Kidney glomerular epithelial cell (primary cell): ENCODE measurements around the gene CHIT1.

ENCODE experiments used
- DNase-seq: peaks from one replicate; lab custom pipeline; 2025; lab: John Stamatoyannopoulos, UW

The CHIT1 gene

GRCh38 chr1:203174324-203174985, 55.0 kb downstream of the CHIT1 start:
- DNase-seq = no peak

GRCh38 chr1:203173566-203173965, 55.9 kb downstream of the CHIT1 start:
- no peak for DNase-seq

GRCh38 chr1:203173011-203173555, 56.4 kb downstream of the CHIT1 start:
- DNase-seq = no peak

DNA sequence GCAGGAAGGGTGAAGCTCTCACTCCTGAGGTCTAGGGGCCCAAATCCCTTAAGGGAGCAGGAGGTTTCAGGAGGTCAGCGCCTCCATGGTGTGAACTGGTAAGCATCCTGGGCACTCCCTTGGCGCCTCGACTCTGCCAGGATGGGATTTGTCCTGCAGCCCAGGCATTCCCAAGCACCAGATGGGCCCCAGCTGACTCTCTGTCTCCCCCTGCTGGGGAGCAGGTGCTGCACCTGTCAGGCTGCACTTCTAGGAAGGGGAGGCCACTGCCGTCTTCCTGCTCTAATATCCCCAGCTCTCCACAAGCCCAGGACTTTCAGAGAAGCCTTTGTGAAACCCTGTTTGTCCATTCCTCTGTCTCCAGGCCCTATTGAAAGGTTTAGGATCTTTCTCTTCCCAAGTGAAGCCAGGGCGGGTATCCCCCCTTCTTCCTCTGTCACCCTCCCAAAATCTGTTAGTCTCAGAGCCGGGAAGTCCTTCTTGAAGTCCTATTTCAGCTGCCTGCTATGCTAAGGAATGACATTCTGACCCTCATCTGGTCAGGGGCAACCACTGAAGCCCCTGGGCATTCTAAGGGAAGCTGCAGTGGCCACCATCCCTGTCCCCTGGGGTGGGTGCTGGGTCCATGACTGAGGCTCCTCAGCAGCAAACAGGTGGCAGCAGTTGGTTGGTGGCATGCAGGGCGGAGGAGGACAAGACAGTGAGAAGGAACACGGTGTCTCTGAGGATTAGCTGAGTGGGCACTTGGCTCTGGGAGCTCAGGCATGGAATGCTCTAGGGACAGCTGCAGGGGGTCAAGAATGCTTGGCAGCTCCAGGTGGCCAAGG, 57.1 kb downstream of the CHIT1 start:
- DNase-seq = peak; percentile 17

DNA sequence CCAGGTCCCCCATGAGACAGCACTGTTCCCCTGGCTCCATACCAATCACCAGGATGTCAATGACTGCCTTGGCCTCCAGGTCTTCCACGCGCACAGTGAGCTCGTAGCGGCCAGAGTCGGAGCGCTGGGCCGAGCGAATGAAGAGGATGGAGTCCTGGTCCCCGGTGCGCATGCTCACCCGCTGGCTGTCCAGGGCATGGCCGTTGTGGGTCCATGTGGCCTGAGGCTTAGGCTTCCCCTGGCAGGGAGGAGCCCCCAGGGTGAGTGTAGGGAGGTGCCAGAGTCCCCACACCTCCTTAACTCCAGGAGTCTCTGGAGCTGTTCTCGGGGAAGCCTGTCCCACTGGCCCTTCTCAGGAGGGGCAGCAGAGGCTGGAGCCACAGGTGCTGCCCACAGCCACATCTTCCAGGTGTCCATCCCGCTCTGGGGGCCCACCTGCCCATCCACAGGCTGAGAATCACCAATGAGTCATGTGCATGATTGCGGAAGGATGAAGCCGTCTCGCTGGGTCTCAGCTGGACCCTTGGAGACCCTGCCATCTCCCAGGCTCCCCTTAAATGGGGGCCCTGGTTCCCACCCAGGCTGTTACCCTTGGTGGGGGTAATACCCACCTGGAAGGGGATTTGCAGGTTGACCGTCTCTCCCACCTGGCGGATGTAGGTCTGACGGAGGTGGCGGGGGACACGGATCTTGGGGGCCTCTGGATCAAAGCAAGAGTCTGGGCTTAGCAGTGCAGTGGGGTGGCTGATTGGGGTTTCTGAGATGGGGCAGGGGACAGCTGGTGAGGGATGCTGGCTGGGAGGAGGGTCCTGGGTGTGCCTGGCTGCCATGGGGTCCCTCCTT, 57.9 kb downstream of the CHIT1 start:
- DNase-seq = no peak

DNA sequence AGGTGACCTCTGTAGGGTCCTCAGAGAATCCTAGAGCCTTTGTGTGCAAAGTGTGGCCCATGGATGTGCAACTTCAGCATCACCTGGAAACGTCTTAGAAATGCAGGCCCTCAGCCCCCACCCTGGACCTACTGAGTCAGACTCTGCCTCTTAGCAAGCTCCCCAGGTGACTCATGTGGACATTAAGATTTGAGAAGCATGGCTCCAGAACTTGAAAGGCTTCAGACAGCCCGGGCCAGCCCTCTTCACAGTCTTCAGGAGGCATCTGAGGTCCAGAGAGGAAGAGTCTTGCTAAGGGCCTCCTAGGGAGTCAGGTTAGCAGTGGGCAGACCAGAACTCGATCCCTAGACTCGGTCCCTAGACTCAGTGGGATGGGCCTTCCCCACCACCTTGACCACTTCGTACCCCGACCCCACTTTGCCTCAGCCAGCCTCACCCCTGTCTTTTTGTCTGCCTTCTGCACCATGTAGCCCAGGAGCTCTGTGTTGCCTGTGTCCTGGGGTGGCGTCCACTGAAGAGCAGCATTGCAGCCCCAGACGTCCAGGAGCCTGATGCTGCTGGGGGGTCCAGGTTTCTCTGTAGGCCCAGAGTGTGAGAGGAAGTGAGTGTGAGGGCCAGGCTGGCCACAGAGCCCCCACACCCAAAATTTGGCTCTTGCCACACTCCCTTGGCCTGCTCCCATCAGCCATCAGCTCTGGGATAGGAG, 58.7 kb downstream of the CHIT1 start:
- no peak for DNase-seq

DNA sequence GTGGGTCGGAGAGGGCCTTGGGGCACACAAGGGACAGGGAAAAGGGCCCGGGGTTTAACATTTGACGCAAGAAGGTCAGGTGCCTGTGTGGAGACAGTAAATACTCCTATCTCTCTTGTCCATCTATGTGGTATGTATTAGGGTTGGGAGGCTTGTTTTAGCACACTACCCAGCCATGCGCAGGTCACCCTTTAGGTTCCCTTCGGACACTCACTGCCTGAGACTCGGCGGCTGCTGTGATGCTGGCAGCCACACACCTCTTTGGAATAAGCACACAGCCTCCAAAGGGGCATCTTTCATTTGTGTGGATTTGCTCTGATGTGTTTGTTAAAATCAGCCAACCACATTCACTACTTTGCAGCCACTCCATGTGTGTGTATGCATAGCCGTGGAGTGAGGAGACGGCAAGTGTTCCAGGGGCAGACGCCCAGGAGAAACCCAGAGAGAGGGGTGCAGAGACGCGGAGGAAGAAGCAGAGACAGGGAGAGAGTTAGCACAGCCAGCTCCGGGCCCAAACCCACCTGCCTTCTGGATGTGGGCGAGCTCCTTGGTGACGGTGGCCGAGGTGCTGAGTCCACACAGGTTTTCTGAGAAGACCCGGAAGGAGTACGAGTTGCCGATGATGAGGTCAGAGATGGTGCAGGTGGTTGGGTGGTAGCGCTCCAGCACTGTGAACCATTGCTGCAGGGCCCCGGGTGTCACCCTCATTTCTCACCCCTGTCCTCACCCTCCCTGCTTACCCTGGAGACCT, 59.5 kb downstream of the CHIT1 start:
- DNase-seq = no peak

GRCh38 chr1:203168991-203169390, 60.5 kb downstream of the CHIT1 start:
- no peak for DNase-seq

DNA sequence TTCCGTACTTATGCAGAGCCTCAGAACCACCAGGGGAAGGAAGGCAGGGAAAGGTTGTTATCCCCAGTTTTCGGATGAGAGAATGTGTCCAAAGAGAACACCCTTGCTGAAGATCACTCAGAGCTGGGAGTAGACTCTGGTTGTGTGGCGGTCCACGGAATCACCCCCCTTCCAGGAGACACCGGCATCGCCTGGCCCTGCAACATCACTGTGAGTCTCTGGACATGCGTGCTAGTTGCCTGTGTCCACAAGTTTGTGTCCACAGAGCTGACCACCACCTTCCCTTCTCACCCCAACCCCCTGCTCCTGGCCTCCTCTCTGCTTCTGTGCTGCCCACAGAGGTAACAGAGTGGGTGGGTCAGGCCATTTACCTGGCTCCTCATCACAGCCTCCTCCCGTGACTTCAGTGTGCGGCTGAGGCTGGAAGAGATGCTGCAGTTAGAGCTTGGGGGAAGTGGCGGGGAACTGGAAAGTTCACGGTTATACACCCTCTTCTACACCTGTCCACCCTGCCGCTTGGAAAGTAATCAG, 61.2 kb downstream of the CHIT1 start:
- DNase-seq = no peak

DNA sequence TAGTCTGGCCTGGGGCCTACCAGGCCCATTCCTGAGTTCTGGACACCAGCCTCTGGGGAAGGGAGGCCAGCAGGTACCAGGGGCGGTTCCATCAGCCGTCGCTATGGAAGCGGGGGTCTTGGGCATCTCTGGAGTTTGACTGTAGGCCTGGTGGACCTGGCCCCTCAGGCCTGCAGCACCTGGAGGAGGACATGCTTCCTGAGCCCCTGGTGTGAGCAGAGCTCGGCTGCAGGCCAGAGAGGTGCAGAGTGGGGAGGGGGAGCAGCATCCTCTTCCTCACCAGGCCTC, 61.6 kb downstream of the CHIT1 start:
- no peak for DNase-seq

- DNase-seq = no peak
Observed at GRCh38 chr1:203167026-203167912, 62.2 kb downstream of the CHIT1 start.

DNA sequence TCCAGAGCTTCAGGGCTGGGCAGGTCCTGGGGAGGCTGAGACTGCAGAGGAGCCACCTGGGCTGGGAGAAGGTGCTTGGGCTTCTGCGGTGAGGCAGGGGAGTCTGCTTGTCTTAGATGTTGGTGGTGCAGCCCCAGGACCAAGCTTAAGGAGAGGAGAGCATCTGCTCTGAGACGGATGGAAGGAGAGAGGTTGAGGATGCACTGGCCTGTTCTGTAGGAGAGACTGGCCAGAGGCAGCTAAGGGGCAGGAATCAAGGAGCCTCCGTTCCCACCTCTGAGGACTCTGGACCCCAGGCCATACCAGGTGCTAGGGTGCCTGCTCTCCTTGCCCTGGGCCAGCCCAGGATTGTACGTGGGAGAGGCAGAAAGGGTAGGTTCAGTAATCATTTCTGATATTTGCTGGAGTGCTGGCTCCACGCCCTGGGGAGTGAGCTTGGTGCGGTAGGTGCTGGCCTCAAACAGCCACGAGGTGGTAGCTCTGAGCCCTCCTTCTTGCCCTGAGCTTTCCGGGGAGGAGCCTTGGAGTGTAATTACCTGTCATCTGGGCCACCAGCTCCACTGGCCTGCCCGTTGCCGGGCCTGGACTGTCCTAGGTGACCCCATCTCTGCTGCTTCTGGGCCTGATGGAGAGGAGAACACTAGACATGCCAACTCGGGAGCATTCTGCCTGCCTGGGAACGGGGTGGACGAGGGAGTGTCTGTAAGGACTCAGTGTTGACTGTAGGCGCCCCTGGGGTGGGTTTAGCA, 63.1 kb downstream of the CHIT1 start:
- no peak for DNase-seq
